Upper lobe of left lung (tissue), 4 donors: ENCODE measurements around the gene B3GNT9.

ENCODE experiments used
- CTCF ChIP-seq, 6 experiments: fragments of 450-650 bp in 4 of 6; fragments of 200-600 bp in 2 of 6; sonication (generic) in 2 of 6; IDR thresholded peaks; one replicate each; pipeline ENCODE4 v1.5.1; 2016 to 2019; ENCODE audit warnings: antibody characterized with exemption in 6 of 6
- POLR2A ChIP-seq, 4 donors: fragments of 450-650 bp; IDR thresholded peaks; one replicate each; pipeline ENCODE4 v1.5.1; 2016 to 2017; ENCODE audit warnings: antibody characterized with exemption in 4 of 4, mild to moderate bottlenecking in 2 of 4

DNA sequence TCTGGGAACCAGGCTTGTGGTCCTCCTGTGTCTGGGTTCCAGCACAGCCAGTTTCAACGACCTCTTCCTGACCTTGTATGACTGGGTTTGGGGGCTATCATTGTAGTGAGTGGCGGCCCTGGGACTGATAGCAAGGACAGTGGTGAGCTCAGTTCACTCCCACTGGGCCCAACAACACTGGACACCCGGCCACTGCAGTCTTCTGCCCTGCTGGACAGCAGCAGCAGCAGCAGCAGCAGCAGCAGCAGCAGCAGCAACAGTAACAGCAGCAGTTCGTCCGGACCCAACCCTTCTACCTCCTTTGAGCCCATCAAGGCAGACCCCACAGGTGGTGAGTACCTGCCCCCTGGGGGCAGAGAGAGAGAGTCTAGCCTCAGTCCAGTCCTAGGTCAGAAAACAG is 44.9 kb upstream of the B3GNT9 start:
- TF ChIP-seq POLR2A (IDR thresholded peaks at IDR 0.05) (no peak), CTCF (IDR thresholded peaks at IDR 0.05) (no peak)
